Suprapubic skin (tissue), 4 donors: ENCODE measurements around the gene USP36.

Source experiments
- CTCF ChIP-seq, 2 donors: fragments of 200-600 bp in 1 of 2; fragments of 450-650 bp in 1 of 2; sonication (generic) in 1 of 2; IDR thresholded peaks; one replicate each; pipeline ENCODE4 v1.5.1; 2016 to 2019; ENCODE audit warnings: antibody characterized with exemption in 2 of 2, mild to moderate bottlenecking in 1 of 2, moderate library complexity in 1 of 2
- POLR2A ChIP-seq, 2 donors: fragments of 450-650 bp; IDR thresholded peaks; one replicate each; pipeline ENCODE4 v1.6.1; 2017; ENCODE audit warnings: antibody characterized with exemption in 2 of 2, mild to moderate bottlenecking in 2 of 2, moderate library complexity in 2 of 2
- POLR2AphosphoS5 ChIP-seq, 3 donors: sonication (generic); formaldehyde crosslinking; IDR thresholded peaks; one replicate each; pipeline ENCODE4 v1.6.1; 2017; ENCODE audit warnings: antibody characterized with exemption in 3 of 3

GRCh38 chr17:78823282-78824046 lies 17.1 kb downstream of the USP36 start:
- no peak for TF ChIP-seq POLR2A (IDR thresholded peaks at IDR 0.05)
- TF ChIP-seq CTCF (IDR thresholded peaks at IDR 0.05), result no peak
- no peak for TF ChIP-seq POLR2AphosphoS5 (IDR thresholded peaks at IDR 0.05)
